Esophagus muscularis mucosa (tissue), 4 donors: ENCODE data around the gene CHRNA4.

Experiments
- EP300 ChIP-seq: sonication (generic); formaldehyde crosslinking; IDR thresholded peaks from one replicate; pipeline ENCODE4 v1.6.1; 2017; ENCODE audit warnings: antibody characterized with exemption
- POLR2A ChIP-seq: fragments of 450-650 bp; IDR thresholded peaks from one replicate; pipeline ENCODE4 v1.6.1; 2017; ENCODE audit warnings: antibody characterized with exemption, moderate library complexity, mild to moderate bottlenecking, low read depth
- POLR2AphosphoS5 ChIP-seq, 2 donors: sonication (generic); formaldehyde crosslinking; IDR thresholded peaks; one replicate each; pipeline ENCODE4 v1.6.1; 2017; ENCODE audit warnings: antibody characterized with exemption in 2 of 2
- TF ChIP-seq, protein P1 (sequence below), 3 experiments: fragments of 200-600 bp in 2 of 3; fragments of 450-650 bp in 1 of 3; sonication (generic) in 2 of 3; IDR thresholded peaks; one replicate each; pipeline ENCODE4 v1.5.1; 2017 to 2019; ENCODE audit warnings: antibody characterized with exemption in 3 of 3, mild to moderate bottlenecking in 2 of 3, moderate library complexity in 1 of 3

DNA sequence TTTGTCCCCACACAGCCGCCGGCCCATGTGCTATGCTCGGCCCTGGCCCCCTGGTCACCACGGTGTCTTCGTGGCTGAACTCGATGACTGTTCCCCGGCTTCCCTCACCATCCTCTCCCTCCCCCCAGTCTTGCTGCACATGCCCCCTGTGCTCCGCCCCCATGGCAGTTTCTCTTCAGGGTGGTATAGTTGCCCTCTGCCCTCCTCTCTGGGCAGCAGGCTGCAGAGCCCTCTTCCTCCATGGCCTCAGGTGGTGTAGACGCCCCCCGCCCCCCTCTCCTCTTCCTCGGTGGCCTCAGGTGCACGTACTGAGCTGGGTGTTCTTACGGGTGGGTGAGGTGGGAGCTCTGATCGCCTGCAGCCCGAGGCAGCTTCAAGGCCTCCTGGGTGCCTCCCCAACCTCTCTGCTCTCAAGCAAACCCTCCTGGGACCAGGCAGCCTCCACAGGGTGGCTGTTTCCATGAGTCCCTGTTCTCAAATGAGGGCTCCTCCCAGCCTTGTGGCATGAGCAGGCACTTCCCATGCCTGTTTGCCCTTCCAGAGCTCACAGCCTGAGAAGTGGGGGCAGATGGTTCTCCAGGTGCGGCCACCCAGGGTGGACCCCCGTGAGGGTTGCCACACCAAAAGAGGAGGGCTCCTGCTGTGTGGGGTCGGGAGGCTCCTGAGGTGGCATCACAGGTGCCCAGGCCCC is 43.4 kb downstream of the CHRNA4 start:
- TF ChIP-seq, protein P1, sequence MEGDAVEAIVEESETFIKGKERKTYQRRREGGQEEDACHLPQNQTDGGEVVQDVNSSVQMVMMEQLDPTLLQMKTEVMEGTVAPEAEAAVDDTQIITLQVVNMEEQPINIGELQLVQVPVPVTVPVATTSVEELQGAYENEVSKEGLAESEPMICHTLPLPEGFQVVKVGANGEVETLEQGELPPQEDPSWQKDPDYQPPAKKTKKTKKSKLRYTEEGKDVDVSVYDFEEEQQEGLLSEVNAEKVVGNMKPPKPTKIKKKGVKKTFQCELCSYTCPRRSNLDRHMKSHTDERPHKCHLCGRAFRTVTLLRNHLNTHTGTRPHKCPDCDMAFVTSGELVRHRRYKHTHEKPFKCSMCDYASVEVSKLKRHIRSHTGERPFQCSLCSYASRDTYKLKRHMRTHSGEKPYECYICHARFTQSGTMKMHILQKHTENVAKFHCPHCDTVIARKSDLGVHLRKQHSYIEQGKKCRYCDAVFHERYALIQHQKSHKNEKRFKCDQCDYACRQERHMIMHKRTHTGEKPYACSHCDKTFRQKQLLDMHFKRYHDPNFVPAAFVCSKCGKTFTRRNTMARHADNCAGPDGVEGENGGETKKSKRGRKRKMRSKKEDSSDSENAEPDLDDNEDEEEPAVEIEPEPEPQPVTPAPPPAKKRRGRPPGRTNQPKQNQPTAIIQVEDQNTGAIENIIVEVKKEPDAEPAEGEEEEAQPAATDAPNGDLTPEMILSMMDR (IDR thresholded peaks at IDR 0.05): no peak
- TF ChIP-seq POLR2AphosphoS5 (IDR thresholded peaks at IDR 0.05): no peak
- TF ChIP-seq EP300: no peak
- no peak for TF ChIP-seq POLR2A
